Measurements from ENCODE around the gene FCMR.

FCMR gene

DNA sequence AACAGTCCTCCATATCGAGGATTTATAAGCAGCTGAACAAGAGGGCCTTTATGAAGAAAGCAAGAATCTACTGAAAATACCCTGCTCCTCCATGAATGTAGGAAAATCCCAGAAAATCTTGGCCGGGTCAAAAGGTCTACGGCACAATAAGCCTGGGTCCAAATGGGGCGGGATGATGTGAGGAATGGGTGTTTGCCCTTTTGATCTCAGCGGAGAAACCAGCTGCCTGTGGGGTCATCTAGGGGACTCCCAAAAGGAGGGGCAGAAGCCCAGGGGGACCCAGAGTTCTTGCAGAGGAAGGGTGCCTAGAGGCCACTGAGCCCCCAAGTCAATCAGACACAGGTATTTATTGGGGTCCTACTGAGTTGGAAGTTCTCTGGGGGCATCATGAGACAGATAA lies 35.9 kb upstream of the FCMR start:
- H3K27me3 Mint-ChIP-seq, result no peaks in the 10 kb centered on the region
- DNase-seq (ENCODE audit: low spot score in 2 of 2) (no peak), ATAC-seq (replicated peaks; ENCODE audit: extremely low read depth, poor library complexity, severe bottlenecking) (no peak)
- H3K4me3 Mint-ChIP-seq, result no peak overlapping the region
- peaks cover 8% of the 10 kb centered on the region for H3K4me1 Mint-ChIP-seq
- H3K36me3 Mint-ChIP-seq (ENCODE audit: insufficient read depth), result peaks cover 3% of the 10 kb centered on the region
- H3K27ac Mint-ChIP-seq (ENCODE audit: low read depth), result no peak overlapping the region
- no peaks in the 10 kb centered on the region for H3K9me3 Mint-ChIP-seq

DNA sequence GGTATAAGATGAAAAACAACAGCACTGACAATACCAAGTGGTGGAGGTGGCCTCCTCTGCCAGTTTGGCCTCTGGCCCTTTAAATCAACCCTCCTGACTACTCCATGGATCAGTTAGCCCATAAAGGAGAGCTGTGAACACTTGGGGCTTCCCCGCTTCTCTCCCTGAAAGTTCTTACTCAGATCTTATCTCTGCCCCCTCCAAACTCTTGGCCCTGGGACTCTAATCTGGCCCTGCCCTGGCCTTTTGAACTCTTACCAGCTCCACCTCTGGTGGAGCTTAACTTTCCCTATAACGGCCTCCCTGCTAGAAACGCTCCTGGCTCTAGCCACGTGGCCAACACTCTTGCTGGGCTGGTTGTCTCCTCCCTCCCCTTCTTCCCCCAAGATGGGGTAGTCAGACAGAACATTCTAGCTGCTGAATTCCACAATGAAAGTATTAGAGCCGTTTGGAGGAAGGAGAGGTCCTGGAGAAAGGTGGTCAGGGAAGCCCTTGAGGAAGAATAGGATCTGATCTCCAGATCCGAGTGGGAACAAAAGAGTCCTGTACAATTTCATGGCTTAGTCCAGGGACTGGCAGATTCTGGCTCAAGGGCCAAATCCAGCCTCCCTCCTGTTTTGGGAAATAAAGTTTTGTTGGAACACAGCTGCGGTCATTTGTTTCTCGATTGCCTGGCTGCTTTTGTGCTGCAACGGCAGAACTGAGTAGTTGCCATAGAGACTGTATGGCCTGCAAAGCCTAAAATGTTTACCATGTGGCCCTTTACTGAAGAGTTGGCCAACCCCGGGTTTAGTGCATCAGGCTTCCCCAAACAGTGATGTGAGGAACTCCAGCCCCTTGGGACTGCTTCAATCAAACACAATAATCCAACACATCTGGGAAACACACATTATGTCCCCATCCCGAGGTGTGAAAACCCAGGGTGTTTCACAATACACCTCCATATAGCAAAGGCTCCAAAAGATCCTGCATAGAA lies 34.0 kb upstream of the FCMR start:
- no peak overlapping the region for H3K27ac Mint-ChIP-seq (ENCODE audit: low read depth)
- H3K4me3 Mint-ChIP-seq, result no peak overlapping the region
- no peaks in the 10 kb centered on the region for H3K27me3 Mint-ChIP-seq
- no peaks in the 10 kb centered on the region for H3K4me1 Mint-ChIP-seq
- DNase-seq (ENCODE audit: low spot score in 2 of 2) (no peak), ATAC-seq (replicated peaks; ENCODE audit: extremely low read depth, poor library complexity, severe bottlenecking) (no peak)
- no peaks in the 10 kb centered on the region for H3K9me3 Mint-ChIP-seq
- peaks cover 3% of the 10 kb centered on the region for H3K36me3 Mint-ChIP-seq (ENCODE audit: insufficient read depth)

DNA sequence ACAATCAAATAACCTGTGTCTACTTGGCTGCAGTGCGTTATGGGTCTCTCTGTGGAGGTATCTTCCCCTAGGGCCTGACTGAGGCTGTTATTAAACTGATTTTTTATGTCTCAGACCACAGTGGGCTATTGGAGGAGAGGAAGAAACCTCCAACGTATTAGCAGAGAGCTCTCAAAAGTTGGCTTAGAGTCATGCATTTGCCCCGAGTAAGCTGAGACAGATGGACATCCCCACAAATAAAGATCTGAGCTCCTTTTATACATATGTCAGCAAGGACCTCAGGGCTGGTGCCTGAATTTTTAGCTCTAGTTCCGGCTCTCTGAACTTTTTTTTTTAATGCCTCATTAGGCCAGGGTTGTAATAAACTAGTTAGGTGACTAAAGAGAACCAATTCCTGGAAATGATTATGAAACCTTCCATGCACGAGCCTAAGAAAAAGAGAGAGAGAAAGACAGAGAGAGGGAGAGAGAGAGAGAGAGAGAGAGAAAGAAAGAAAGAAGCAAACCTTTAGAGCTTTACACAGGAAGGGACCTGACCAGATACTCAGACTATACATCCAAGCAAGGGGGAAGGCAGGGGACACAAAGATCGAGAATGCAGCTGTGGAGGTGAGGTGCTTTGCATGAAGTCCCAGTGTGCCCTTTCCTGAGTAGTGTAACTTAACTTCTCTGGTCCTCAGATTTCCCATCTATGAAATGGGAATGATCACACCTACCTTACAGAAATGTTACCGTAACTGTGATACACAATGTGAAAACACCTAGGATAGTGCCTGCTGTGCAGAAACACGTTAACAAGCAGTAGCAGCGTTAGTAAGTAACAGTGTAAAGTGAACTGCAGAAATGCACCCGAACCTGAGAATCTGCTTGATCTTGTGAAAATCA lies 33.0 kb upstream of the FCMR start:
- DNase-seq (ENCODE audit: low spot score in 2 of 2), result no peak
- Mint-ChIP-seq H3K27me3 (no peaks in the 10 kb centered on the region), H3K9me3 (no peaks in the 10 kb centered on the region), H3K27ac (ENCODE audit: low read depth) (no peak overlapping the region), H3K4me1 (no peaks in the 10 kb centered on the region), H3K36me3 (ENCODE audit: insufficient read depth) (no peaks in the 10 kb centered on the region), H3K4me3 (no peak overlapping the region)
- ATAC-seq (replicated peaks; ENCODE audit: extremely low read depth, poor library complexity, severe bottlenecking), result no peak

DNA sequence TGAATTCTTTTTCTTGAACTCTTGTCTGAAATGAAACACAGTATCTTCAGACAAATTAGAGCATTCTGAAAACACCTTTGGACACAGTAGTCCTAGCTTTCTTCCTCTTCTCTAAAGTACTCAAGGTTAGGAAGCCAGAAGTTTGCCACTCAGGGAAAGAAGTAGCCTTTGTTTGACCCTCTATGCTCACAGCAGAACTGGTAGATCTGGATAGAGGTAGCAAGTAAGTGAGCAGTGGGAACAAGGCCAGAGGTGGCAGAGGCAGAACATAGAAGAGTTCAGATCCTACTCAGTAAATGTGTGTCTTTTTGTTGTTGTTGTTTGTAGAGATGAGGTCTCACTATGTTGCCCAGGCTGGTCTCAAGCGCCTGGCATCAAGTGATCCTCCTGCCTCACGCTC lies 31.9 kb upstream of the FCMR start:
- no peaks in the 10 kb centered on the region for H3K9me3 Mint-ChIP-seq
- ATAC-seq (replicated peaks; ENCODE audit: extremely low read depth, poor library complexity, severe bottlenecking), result no peak
- no peaks in the 10 kb centered on the region for H3K4me1 Mint-ChIP-seq
- H3K4me3 Mint-ChIP-seq, result no peak overlapping the region
- no peak overlapping the region for H3K27ac Mint-ChIP-seq (ENCODE audit: low read depth)
- H3K36me3 Mint-ChIP-seq (ENCODE audit: insufficient read depth), result no peaks in the 10 kb centered on the region
- no peak for DNase-seq (ENCODE audit: low spot score in 2 of 2)
- no peaks in the 10 kb centered on the region for H3K27me3 Mint-ChIP-seq

DNA sequence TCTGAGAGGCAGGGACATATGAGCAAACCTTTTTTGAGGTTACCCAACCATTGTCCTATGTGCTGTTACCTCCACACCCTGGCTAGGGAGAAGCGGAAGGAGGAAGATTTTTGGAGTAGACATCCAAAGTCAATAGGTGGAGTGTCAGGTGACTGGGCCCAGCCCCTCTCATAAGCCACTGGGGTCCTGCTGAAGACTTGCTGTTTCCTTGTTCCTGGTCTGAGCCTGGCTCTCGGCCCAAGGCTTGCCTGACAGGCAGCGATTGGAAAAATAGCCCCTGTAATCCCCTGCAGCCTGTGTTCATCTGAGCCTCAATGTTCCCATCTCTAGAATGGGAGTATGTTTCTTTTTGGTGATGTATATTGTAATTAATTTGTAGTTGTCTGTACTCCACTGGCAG lies 31.4 kb upstream of the FCMR start:
- H3K9me3 Mint-ChIP-seq, result no peaks in the 10 kb centered on the region
- DNase-seq (ENCODE audit: low spot score in 2 of 2), result no peak
- H3K27ac Mint-ChIP-seq (ENCODE audit: low read depth), result no peak overlapping the region
- ATAC-seq (replicated peaks; ENCODE audit: extremely low read depth, poor library complexity, severe bottlenecking), result no peak
- no peaks in the 10 kb centered on the region for H3K36me3 Mint-ChIP-seq (ENCODE audit: insufficient read depth)
- H3K4me3 Mint-ChIP-seq, result no peak overlapping the region
- H3K4me1 Mint-ChIP-seq, result no peaks in the 10 kb centered on the region
- no peaks in the 10 kb centered on the region for H3K27me3 Mint-ChIP-seq

DNA sequence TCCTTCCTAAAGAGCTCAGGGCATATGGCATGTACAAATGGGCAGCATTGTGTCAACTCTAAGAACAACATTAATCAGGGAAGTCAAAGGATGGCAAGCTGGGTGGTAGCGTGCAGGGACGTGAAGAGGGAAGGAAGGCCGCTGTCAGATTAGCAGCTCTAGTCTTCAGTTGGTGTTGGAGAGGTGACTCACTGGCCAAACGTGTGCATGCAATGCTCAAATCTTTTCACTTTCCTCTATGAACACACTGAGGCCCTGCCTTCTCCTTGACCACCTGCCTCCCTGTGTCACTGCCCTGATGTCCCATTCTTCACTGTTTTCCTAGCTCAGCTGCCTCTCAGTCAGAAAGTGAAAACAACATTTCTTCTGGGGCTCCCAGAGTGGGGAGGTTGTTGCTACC lies 30.4 kb upstream of the FCMR start:
- H3K4me3 Mint-ChIP-seq, result no peak overlapping the region
- DNase-seq (ENCODE audit: low spot score in 2 of 2) (no peak), ATAC-seq (replicated peaks; ENCODE audit: extremely low read depth, poor library complexity, severe bottlenecking) (no peak)
- H3K27me3 Mint-ChIP-seq, result no peaks in the 10 kb centered on the region
- H3K9me3 Mint-ChIP-seq, result no peaks in the 10 kb centered on the region
- peaks cover 8% of the 10 kb centered on the region for H3K4me1 Mint-ChIP-seq
- H3K36me3 Mint-ChIP-seq (ENCODE audit: insufficient read depth), result no peaks in the 10 kb centered on the region
- H3K27ac Mint-ChIP-seq (ENCODE audit: low read depth), result no peak overlapping the region

DNA sequence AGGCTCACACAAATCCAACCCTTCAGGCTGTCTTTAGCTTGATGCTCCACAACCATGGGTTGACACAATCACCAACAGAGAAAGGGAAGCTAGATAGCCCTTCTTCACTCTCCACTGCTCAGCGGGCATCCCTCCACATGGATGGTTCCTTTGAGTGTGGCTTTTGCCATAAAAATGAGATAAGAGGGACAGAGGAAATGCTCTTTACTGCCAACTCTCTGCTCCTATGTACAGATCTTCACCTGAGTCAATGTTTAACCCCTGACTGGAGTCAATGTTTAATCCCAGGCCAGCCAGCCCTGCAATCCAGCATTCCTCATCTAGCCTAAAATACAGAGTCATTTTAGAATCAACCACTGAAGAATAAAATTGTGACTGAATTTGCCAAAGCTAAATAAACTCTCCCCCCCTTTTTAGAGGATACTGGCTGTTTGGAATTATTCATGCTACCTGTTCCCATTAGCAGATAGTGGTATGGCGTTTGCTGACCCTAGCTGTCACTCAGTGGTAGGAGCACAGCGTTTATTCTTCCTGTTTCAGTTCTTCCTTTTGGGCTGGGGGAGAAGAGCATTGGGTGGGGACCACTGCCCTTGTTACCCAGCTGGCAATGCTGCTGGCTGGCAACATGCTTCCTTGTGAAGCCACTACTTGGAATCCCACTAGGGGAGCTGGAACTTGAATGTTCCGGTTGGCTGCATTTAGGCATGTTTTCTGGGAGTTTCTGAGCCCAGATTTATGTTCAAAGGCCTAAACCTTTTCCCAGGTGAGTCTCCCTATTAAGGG lies 29.8 kb upstream of the FCMR start:
- Mint-ChIP-seq H3K9me3 (no peaks in the 10 kb centered on the region), H3K27ac (ENCODE audit: low read depth) (no peak overlapping the region), H3K4me1 (peaks cover 15% of the 10 kb centered on the region), H3K36me3 (ENCODE audit: insufficient read depth) (no peaks in the 10 kb centered on the region), H3K27me3 (no peaks in the 10 kb centered on the region), H3K4me3 (no peak overlapping the region)
- no peak for ATAC-seq (replicated peaks; ENCODE audit: extremely low read depth, poor library complexity, severe bottlenecking)
- no peak for DNase-seq (ENCODE audit: low spot score in 2 of 2)

DNA sequence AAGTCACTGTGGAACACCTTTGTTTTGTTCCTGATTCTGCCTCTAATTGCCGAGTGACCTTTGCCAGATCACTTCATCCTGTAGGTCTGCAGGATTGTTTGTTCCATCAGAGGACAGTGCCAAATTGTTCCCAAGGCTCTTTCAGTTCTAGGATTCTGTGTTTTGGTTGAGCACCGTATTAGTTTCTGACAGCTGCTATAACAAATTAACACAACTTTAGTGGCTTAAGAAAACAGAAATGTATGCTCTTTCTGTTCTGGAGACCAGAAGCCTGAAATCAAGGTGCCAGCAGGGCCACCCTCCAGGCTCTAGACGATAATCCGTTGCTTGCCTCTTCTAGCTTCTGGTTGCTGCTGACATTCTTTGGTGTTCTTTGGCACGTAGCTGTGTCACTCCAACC lies 27.9 kb upstream of the FCMR start:
- ATAC-seq (replicated peaks; ENCODE audit: extremely low read depth, poor library complexity, severe bottlenecking) (no peak), DNase-seq (ENCODE audit: low spot score in 2 of 2) (no peak)
- H3K27me3 Mint-ChIP-seq, result no peaks in the 10 kb centered on the region
- no peak overlapping the region for H3K27ac Mint-ChIP-seq (ENCODE audit: low read depth)
- no peaks in the 10 kb centered on the region for H3K9me3 Mint-ChIP-seq
- H3K4me1 Mint-ChIP-seq, result peaks cover 26% of the 10 kb centered on the region
- H3K4me3 Mint-ChIP-seq, result no peak overlapping the region
- peaks cover 3% of the 10 kb centered on the region for H3K36me3 Mint-ChIP-seq (ENCODE audit: insufficient read depth)

DNA sequence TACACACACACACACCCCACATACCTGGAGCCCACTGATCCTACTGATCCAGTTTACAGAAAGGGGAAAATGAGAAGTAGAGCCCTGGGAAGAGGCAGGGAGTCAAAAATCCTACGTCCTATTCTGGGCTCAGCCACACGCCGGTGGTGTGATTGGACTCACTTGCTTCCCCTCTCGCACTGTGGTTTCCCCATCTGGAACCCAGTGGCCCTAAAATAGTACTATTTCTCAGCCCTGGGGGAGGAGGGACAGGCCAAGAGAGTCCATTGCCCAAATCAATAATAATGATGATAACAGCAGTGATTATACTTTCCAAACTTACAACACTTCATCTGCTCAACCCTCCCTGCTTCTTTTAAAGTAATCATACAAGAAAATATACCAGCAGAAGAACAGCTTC lies 27.5 kb upstream of the FCMR start:
- ATAC-seq (replicated peaks; ENCODE audit: extremely low read depth, poor library complexity, severe bottlenecking), result no peak
- DNase-seq (ENCODE audit: low spot score in 2 of 2), result no peak
- Mint-ChIP-seq H3K27ac (ENCODE audit: low read depth) (no peak overlapping the region), H3K36me3 (ENCODE audit: insufficient read depth) (peaks cover 3% of the 10 kb centered on the region), H3K4me1 (peaks cover 30% of the 10 kb centered on the region), H3K27me3 (no peaks in the 10 kb centered on the region), H3K4me3 (no peak overlapping the region), H3K9me3 (no peaks in the 10 kb centered on the region)

DNA sequence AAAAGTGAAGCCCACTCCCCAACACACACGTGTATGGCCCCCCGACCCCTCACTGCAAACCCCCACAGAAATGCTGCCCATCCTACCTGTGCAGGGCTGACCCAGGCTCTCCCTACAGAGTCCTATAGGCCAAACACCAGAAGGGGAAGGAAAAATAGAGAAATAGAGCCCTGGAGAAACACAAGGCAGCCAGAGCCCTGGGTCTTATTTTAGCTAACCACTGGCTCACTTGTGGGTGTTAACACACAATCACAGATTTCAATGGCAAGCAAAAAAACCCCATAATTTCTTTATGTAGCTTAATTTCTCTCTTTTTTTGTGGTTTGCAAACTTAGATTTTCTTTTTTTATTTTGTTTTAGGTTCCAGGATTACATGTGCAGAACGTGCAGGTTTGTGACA lies 25.5 kb upstream of the FCMR start:
- H3K36me3 Mint-ChIP-seq (ENCODE audit: insufficient read depth), result peaks cover 3% of the 10 kb centered on the region
- no peak for DNase-seq (ENCODE audit: low spot score in 2 of 2)
- no peak for ATAC-seq (replicated peaks; ENCODE audit: extremely low read depth, poor library complexity, severe bottlenecking)
- H3K27me3 Mint-ChIP-seq, result no peaks in the 10 kb centered on the region
- no peak overlapping the region for H3K27ac Mint-ChIP-seq (ENCODE audit: low read depth)
- H3K4me1 Mint-ChIP-seq, result peaks cover 30% of the 10 kb centered on the region
- no peak overlapping the region for H3K4me3 Mint-ChIP-seq
- H3K9me3 Mint-ChIP-seq, result no peaks in the 10 kb centered on the region

DNA sequence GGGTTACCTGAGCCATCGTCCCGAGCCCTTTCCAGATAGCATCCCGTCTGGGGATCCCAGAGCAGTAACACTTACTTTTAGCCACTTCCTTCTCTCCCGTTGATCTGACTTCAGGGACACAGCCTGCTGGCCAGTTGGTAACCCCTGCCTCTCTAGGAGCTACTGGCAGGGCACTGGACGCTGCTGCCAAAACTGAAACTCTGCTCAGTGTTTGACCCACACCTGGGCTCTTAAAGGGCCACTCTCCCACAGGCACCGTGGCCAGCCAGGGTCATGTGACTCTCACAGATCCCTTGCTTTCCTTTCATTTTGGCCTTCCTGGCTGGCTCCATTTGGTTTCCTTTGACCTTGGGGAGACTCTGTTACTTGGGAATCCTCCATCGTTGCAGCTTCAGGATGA lies 24.5 kb upstream of the FCMR start, which contains the start of gene PIGR:
PIGR (minus strand) TSS at position 206 of the 400 bp plus-strand sequence. CDS start 5,935 bp downstream, outside the sequence.
- Mint-ChIP-seq H3K4me1 (peaks cover 30% of the 10 kb centered on the region), H3K27me3 (no peaks in the 10 kb centered on the region), H3K4me3 (no peak within 1 kb of the TSS), H3K36me3 (ENCODE audit: insufficient read depth) (peaks cover 3% of the 10 kb centered on the region), H3K27ac (ENCODE audit: low read depth) (no peak within 1 kb of the TSS), H3K9me3 (no peaks in the 10 kb centered on the region)
- ATAC-seq (replicated peaks; ENCODE audit: extremely low read depth, poor library complexity, severe bottlenecking) (no peak), DNase-seq (ENCODE audit: low spot score in 2 of 2) (no peak)

DNA sequence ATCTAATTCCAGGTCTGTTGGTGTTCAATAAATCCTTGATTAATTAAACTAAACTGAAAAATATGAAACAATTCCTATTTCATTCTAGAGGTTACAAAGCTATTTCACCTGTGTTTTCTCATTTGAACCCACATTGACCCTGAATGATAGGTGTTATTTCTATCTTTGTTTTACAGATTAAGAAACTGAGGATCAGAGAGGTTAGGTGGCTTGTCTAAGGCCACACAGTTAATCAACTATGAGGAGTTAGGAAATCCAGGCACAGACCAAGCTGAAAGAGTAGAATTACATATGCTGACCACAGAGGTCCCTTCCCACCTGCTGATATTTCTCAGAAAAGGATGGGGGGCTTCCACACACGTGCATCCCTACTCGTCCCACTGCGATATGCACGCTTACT lies 24.0 kb upstream of the FCMR start:
- Mint-ChIP-seq H3K27ac (ENCODE audit: low read depth) (no peak overlapping the region), H3K4me3 (no peak overlapping the region), H3K27me3 (peaks cover 4% of the 10 kb centered on the region), H3K9me3 (no peaks in the 10 kb centered on the region), H3K36me3 (ENCODE audit: insufficient read depth) (peaks cover 3% of the 10 kb centered on the region), H3K4me1 (peaks cover 30% of the 10 kb centered on the region)
- no peak for DNase-seq (ENCODE audit: low spot score in 2 of 2)
- no peak for ATAC-seq (replicated peaks; ENCODE audit: extremely low read depth, poor library complexity, severe bottlenecking)

Measured in central memory CD8-positive, alpha-beta T cell (primary cell).